Caco-2 (cell line): ENCODE data around the gene CLTC. TPM values are rescaled to one million over a fixed set of nuclear protein-coding genes. Genes with fewer than 3 reads are reported as not detected.

Experiments
- BruUV-seq: library from RNA; stranded (reverse); fragments of 400-500 nt; replicated peaks from 2 replicates; lab custom pipeline; 2021; lab: Mats Ljungman, UMichigan
- CTCF ChIA-PET: fragments of 300-600 bp; sonication (Branson Sonifier 250); formaldehyde crosslinking; loops from one replicate; lab custom pipeline; 2022; ENCODE audit warnings: antibody characterized with exemption; lab: Charles Lee
- POLR2A ChIA-PET: fragments of 300-600 bp; sonication (Branson Sonifier 250); formaldehyde crosslinking; loops from one replicate; lab custom pipeline; 2022; ENCODE audit warnings: antibody characterized with exemption; lab: Charles Lee
- DNase-seq, 2 experiments: peaks; one replicate each; pipeline versions ENCODE4 v3.0.0 to v3.0.0-alpha.2; 2020 to 2022
- H3K27me3 ChIP-seq: replicated peaks from 2 replicates; pipeline ENCODE4 v1.6.0; 2011; ENCODE audit warnings: low read length; ENCODE audit not compliant: control insufficient read depth, insufficient read depth
- H3K36me3 ChIP-seq: 2 replicates; pipeline ENCODE4 v1.5.1; 2011; ENCODE audit warnings: low read length; ENCODE audit not compliant: control insufficient read depth, insufficient read depth
- H3K4me1 ChIP-seq: fragments of 250-450 bp; sonication (Bioruptor Pico); 2 replicates; pipeline ENCODE4 v1.5.1; 2020; ENCODE audit warnings: mild to moderate bottlenecking
- H3K4me3 ChIP-seq: 2 replicates; pipeline ENCODE4 v1.5.1; 2011; ENCODE audit warnings: low read depth, mild to moderate bottlenecking, control low read depth, low read length
- H3K9me3 ChIP-seq: fragments of 250-450 bp; sonication (Bioruptor Pico); 2 replicates; pipeline ENCODE4 v1.5.1; 2020; ENCODE audit warnings: mild to moderate bottlenecking, moderate library complexity
- H3K27ac Mint-ChIP-seq: one replicate; pipeline ENCODE4 v1.8.0; 2022; ENCODE audit warnings: mixed read lengths; ENCODE audit not compliant: unreplicated experiment
- H3K27me3 Mint-ChIP-seq: one replicate; pipeline ENCODE4 v1.8.0; 2022; ENCODE audit warnings: mixed read lengths; ENCODE audit not compliant: insufficient read depth, unreplicated experiment
- H3K36me3 Mint-ChIP-seq: one replicate; pipeline ENCODE4 v1.8.0; 2022; ENCODE audit warnings: mild to moderate bottlenecking, mixed read lengths; ENCODE audit not compliant: insufficient read depth, unreplicated experiment
- H3K4me1 Mint-ChIP-seq: one replicate; pipeline ENCODE4 v1.8.0; 2022; ENCODE audit warnings: low read depth, mixed read lengths; ENCODE audit not compliant: unreplicated experiment
- H3K4me3 Mint-ChIP-seq: one replicate; pipeline ENCODE4 v1.8.0; 2022; ENCODE audit warnings: mild to moderate bottlenecking, moderate library complexity, mixed read lengths; ENCODE audit not compliant: unreplicated experiment
- H3K9me3 Mint-ChIP-seq: one replicate; pipeline ENCODE4 v1.8.0; 2022; ENCODE audit warnings: mixed read lengths; ENCODE audit not compliant: unreplicated experiment
- intact Hi-C: fragments of 100-400 bp; cut with micrococcal nuclease; formaldehyde crosslinking; loops from one replicate; pipeline ENCODE4 v1.10.0; 2022; ENCODE audit not compliant: unreplicated experiment
- total RNA-seq: library from RNA; stranded (reverse); gene quantifications from 2 replicates; pipeline ENCODE4 v1.2.3, GENCODE V29; 2022
- TF ChIP-seq, protein P1 (sequence below), 2 experiments: fragments of 200-600 bp in 1 of 2; IDR thresholded peaks; 1 replicate in 1 of 2; 2 replicates in 1 of 2; pipeline versions ENCODE4 v1.5.1 to v1.8.0; 2011 to 2022; ENCODE audit warnings: antibody characterized with exemption in 1 of 2, control low read depth in 1 of 2, inconsistent platforms in 1 of 2, low read depth in 1 of 2, low read length in 1 of 2, mild to moderate bottlenecking in 1 of 2, moderate library complexity in 1 of 2; ENCODE audit not compliant: insufficient read depth in 1 of 2, severe bottlenecking in 1 of 2, unreplicated experiment in 1 of 2

Gene CLTC
- total RNA-seq, 1 experiment from 2014 or later: 289 TPM

DNA sequence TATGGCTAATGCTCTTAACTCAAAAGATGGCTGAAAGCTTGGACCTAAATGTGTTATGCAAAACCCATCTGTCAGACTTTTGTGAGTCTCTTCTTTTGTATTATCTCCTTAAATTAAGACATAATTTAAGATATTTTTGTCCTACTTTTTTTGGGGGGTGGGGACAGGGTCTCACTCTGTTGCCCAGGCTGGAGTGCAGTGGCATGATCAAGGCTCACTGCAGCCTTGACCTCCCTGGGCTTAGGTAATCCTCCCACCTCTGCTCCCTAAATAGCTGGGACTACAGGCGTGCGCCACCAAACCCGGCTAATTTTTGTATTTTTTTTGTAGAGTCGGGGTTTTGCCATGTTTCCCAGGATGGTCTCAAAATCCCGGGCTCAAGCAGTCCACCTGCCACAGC lies 7.1 kb downstream of the CLTC start:
- ChIA-PET POLR2A (interaction anchor here (0.7 kb wide), 1 partner anchor 252 kb away, joined by 3 read pairs; no protein-coding TSS in a partner anchor), CTCF (no interaction called here)
- TF ChIP-seq, protein P1, sequence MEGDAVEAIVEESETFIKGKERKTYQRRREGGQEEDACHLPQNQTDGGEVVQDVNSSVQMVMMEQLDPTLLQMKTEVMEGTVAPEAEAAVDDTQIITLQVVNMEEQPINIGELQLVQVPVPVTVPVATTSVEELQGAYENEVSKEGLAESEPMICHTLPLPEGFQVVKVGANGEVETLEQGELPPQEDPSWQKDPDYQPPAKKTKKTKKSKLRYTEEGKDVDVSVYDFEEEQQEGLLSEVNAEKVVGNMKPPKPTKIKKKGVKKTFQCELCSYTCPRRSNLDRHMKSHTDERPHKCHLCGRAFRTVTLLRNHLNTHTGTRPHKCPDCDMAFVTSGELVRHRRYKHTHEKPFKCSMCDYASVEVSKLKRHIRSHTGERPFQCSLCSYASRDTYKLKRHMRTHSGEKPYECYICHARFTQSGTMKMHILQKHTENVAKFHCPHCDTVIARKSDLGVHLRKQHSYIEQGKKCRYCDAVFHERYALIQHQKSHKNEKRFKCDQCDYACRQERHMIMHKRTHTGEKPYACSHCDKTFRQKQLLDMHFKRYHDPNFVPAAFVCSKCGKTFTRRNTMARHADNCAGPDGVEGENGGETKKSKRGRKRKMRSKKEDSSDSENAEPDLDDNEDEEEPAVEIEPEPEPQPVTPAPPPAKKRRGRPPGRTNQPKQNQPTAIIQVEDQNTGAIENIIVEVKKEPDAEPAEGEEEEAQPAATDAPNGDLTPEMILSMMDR (IDR thresholded peaks at IDR 0.05; ENCODE audit: insufficient read depth in 1 of 2, low read depth in 1 of 2, low read length in 1 of 2, severe bottlenecking in 1 of 2, unreplicated experiment in 1 of 2): no peak
- DNase-seq: no peak
- H3K4me3 Mint-ChIP-seq: no peak overlapping the region
- H3K9me3 Mint-ChIP-seq: no peaks in the 10 kb centered on the region
- H3K36me3 ChIP-seq: no peaks in the 10 kb centered on the region
- no peaks in the 10 kb centered on the region for H3K9me3 ChIP-seq
- peaks cover 27% of the 10 kb centered on the region for H3K4me1 Mint-ChIP-seq
- no peaks in the 10 kb centered on the region for H3K27me3 Mint-ChIP-seq
- no TSS peak for BruUV-seq
- peaks cover 38% of the 10 kb centered on the region for H3K4me1 ChIP-seq
- no peak overlapping the region for H3K27ac Mint-ChIP-seq
- intact Hi-C loops: no loop called here
- peaks cover 38% of the 10 kb centered on the region for H3K36me3 Mint-ChIP-seq
- H3K27me3 ChIP-seq: no peaks in the 10 kb centered on the region
- no peak overlapping the region for H3K4me3 ChIP-seq

DNA sequence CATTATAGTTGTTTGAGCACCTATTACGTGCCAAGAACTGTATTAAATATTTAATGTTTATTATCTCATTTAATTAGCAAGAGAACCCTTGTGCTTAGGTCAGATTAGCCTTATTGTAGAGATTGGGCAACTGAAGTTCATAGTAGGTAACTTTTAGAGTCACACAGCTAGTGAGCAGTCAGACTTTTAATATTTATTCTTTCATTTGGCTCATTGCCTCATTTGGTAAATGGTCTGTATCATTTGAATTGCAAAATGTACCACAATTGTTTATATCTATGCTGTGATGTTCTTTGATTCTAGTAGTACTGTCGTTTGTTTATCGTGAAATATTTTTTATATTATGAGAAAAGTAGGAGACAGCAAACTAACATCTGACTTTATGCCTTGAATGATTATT lies 7.6 kb downstream of the CLTC start:
- Mint-ChIP-seq H3K27me3 (no peaks in the 10 kb centered on the region), H3K9me3 (no peaks in the 10 kb centered on the region), H3K4me1 (peaks cover 22% of the 10 kb centered on the region), H3K27ac (peak overlapping the region; percentile 5), H3K36me3 (peaks cover 38% of the 10 kb centered on the region), H3K4me3 (no peak overlapping the region)
- intact Hi-C loops: no loop called here
- H3K4me3 ChIP-seq: no peak overlapping the region
- H3K27me3 ChIP-seq: no peaks in the 10 kb centered on the region
- ChIA-PET CTCF (no interaction called here), POLR2A (interaction anchor here (0.6 kb wide), 1 partner anchor 1667 kb away, joined by 16 read pairs; no protein-coding TSS in a partner anchor)
- peaks cover 34% of the 10 kb centered on the region for H3K4me1 ChIP-seq
- no peaks in the 10 kb centered on the region for H3K9me3 ChIP-seq
- no peak for DNase-seq
- TF ChIP-seq, protein P1 (IDR thresholded peaks at IDR 0.05; ENCODE audit: insufficient read depth in 1 of 2, low read depth in 1 of 2, low read length in 1 of 2, severe bottlenecking in 1 of 2, unreplicated experiment in 1 of 2): no peak
- no peaks in the 10 kb centered on the region for H3K36me3 ChIP-seq
- BruUV-seq: no TSS peak

DNA sequence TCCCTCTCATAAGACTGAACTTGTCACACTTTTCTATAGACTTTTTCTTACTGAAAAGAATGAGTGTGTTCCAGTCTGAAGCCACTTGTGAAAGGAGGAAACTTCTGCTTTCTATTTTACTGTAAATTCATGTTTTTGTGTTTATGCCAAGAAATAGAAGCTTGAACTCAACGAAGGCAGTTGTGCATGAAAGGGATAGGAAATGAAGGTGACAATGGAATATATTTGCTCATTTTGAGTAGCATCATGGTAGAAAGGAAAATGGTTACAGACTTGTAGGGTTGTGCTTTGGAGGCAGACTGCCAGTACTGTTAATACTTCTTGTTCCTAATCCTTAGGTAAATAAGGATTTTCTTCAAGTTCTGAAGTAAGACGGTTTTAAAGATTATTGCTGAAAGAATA lies 8.1 kb downstream of the CLTC start:
- intact Hi-C loops: no loop called here
- CTCF ChIA-PET: no interaction called here

More for the DNA sequence above, 8.1 kb downstream of the CLTC start:
- no peak for DNase-seq
- Mint-ChIP-seq H3K36me3 (peaks cover 37% of the 10 kb centered on the region), H3K9me3 (no peaks in the 10 kb centered on the region), H3K4me1 (peaks cover 18% of the 10 kb centered on the region), H3K27me3 (no peaks in the 10 kb centered on the region), H3K27ac (peak overlapping the region; percentile 5), H3K4me3 (no peak overlapping the region)
- Histone ChIP-seq H3K4me1 (peaks cover 32% of the 10 kb centered on the region), H3K9me3 (no peaks in the 10 kb centered on the region), H3K4me3 (no peak overlapping the region), H3K27me3 (no peaks in the 10 kb centered on the region), H3K36me3 (no peaks in the 10 kb centered on the region)
- no TSS peak for BruUV-seq
- POLR2A ChIA-PET: interaction anchor here (0.6 kb wide), 1 partner anchor 1668 kb away, joined by 16 read pairs; no protein-coding TSS in a partner anchor
- TF ChIP-seq, protein P1 (IDR thresholded peaks at IDR 0.05; ENCODE audit: insufficient read depth in 1 of 2, low read depth in 1 of 2, low read length in 1 of 2, severe bottlenecking in 1 of 2, unreplicated experiment in 1 of 2): no peak
